ENCODE data around the gene FREM3. TPM values are rescaled to one million over a fixed set of nuclear protein-coding genes. Genes with fewer than 3 reads are reported as not detected.
"Not testable (repeated sequence)": the region's sequence is repeated elsewhere in the genome, so short reads cannot be mapped to it uniquely, and the experiment has no call there.

Gene FREM3
- not detected in 2 replicates for total RNA-seq (2014; rRNA removed; shearing (Covaris generic))

GRCh38 chr4:143700416-143701352 is at the start of gene FREM3:
FREM3 (minus strand) TSS chr4:143700675; CDS start chr4:143700675, 0 bp downstream.
- DNase-seq (ENCODE audit: low spot score) = no peak

GRCh38 chr4:143745874-143746273 is 45.4 kb upstream of the FREM3 start:
- no peak for DNase-seq (ENCODE audit: low spot score)

- DNase-seq (ENCODE audit: low spot score) = no peak
Measured at GRCh38 chr4:143743591-143743990, 43.1 kb upstream of the FREM3 start.

GRCh38 chr4:143742834-143743233 is 42.4 kb upstream of the FREM3 start:
- no peak for DNase-seq (ENCODE audit: low spot score)

GRCh38 chr4:143736861-143737260 is 36.4 kb upstream of the FREM3 start:
- no peak for DNase-seq (ENCODE audit: low spot score)

- not testable (repeated sequence) for DNase-seq (ENCODE audit: low spot score)
Measured at GRCh38 chr4:143736061-143736460, 35.6 kb upstream of the FREM3 start.

GRCh38 chr4:143728166-143728565 is 27.7 kb upstream of the FREM3 start:
- DNase-seq (ENCODE audit: low spot score) = no peak

GRCh38 chr4:143726714-143727113 is 26.2 kb upstream of the FREM3 start:
- DNase-seq (ENCODE audit: low spot score) = no peak

GRCh38 chr4:143721317-143721716 is 20.8 kb upstream of the FREM3 start:
- no peak for DNase-seq (ENCODE audit: low spot score)

- not testable (repeated sequence) for DNase-seq (ENCODE audit: low spot score)
Measured at GRCh38 chr4:143718748-143719147, 18.3 kb upstream of the FREM3 start.

GRCh38 chr4:143713955-143714625 is 13.6 kb upstream of the FREM3 start:
- DNase-seq (ENCODE audit: low spot score) = no peak

- no peak for DNase-seq (ENCODE audit: low spot score)
Measured at GRCh38 chr4:143713553-143713952, 13.1 kb upstream of the FREM3 start.

GRCh38 chr4:143712155-143712550 is 11.7 kb upstream of the FREM3 start:
- no peak for DNase-seq (ENCODE audit: low spot score)

- no peak for DNase-seq (ENCODE audit: low spot score)
Measured at GRCh38 chr4:143711543-143712154, 11.2 kb upstream of the FREM3 start.

GRCh38 chr4:143701365-143701764 is 890 bp upstream of the FREM3 start:
- no peak for DNase-seq (ENCODE audit: low spot score)

GRCh38 chr4:143700046-143700415 is 444 bp downstream of the FREM3 start:
- no peak for DNase-seq (ENCODE audit: low spot score)

GRCh38 chr4:143699331-143700045 is 987 bp downstream of the FREM3 start:
- no peak for DNase-seq (ENCODE audit: low spot score)

- DNase-seq (ENCODE audit: low spot score) = no peak
Measured at GRCh38 chr4:143693856-143694255, 6.6 kb downstream of the FREM3 start.

- no peak for DNase-seq (ENCODE audit: low spot score)
Measured at GRCh38 chr4:143692241-143692640, 8.2 kb downstream of the FREM3 start.

GRCh38 chr4:143679434-143679833 is 21.0 kb downstream of the FREM3 start:
- DNase-seq (ENCODE audit: low spot score) = no peak

- DNase-seq (ENCODE audit: low spot score) = not testable (repeated sequence)
Measured at GRCh38 chr4:143673629-143674028, 26.8 kb downstream of the FREM3 start.

Data from HT-29 (cell line).